Measurements from ENCODE around the gene ROS1.
A peak's percentile ranks its signal among the peaks of the same experiment; 100 is the strongest.

The ROS1 gene

DNA sequence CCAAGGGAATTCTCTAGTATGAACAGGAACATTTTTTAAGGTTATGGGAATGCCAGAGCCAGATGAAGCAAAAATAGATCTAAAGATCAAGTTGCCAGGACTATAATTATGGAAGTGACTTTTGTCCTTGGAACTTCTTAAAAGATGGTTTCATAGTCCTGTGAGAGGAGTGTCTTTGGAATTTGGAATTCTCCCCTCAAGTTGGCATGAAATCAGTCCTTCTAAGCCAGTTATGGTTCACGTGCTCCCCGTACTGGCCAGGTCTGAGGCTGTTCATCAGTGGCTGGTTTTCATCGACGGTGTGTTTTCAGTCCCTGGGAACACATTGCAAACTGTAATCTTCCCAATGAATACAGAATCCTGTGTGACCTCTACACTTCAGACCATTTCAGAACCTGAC is 97.2 kb downstream of the ROS1 start:
- no peak overlapping the region for H3K27ac ChIP-seq
- TF ChIP-seq, protein P1, sequence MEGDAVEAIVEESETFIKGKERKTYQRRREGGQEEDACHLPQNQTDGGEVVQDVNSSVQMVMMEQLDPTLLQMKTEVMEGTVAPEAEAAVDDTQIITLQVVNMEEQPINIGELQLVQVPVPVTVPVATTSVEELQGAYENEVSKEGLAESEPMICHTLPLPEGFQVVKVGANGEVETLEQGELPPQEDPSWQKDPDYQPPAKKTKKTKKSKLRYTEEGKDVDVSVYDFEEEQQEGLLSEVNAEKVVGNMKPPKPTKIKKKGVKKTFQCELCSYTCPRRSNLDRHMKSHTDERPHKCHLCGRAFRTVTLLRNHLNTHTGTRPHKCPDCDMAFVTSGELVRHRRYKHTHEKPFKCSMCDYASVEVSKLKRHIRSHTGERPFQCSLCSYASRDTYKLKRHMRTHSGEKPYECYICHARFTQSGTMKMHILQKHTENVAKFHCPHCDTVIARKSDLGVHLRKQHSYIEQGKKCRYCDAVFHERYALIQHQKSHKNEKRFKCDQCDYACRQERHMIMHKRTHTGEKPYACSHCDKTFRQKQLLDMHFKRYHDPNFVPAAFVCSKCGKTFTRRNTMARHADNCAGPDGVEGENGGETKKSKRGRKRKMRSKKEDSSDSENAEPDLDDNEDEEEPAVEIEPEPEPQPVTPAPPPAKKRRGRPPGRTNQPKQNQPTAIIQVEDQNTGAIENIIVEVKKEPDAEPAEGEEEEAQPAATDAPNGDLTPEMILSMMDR (conservative IDR thresholded peaks at IDR 0.05) = no peak

DNA sequence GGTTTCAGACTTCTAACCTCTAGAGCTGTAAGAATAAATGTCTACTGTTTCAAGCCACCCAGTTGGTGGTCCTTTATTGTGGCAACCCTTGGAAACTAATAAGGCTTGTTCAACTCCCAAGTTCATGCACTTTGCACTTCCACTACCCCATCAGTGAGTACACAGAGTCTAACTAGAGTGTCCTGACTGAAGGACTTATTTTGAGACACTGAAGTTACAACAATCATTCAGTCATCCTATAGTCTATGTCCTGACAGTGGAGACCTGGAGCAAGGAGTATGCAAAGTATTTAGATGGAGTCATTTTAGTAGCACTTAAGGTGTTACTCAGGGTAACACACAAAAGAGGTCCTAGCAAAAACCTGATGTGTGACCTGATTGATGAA is 97.7 kb downstream of the ROS1 start:
- TF ChIP-seq, protein P1 (conservative IDR thresholded peaks at IDR 0.05) = no peak

DNA sequence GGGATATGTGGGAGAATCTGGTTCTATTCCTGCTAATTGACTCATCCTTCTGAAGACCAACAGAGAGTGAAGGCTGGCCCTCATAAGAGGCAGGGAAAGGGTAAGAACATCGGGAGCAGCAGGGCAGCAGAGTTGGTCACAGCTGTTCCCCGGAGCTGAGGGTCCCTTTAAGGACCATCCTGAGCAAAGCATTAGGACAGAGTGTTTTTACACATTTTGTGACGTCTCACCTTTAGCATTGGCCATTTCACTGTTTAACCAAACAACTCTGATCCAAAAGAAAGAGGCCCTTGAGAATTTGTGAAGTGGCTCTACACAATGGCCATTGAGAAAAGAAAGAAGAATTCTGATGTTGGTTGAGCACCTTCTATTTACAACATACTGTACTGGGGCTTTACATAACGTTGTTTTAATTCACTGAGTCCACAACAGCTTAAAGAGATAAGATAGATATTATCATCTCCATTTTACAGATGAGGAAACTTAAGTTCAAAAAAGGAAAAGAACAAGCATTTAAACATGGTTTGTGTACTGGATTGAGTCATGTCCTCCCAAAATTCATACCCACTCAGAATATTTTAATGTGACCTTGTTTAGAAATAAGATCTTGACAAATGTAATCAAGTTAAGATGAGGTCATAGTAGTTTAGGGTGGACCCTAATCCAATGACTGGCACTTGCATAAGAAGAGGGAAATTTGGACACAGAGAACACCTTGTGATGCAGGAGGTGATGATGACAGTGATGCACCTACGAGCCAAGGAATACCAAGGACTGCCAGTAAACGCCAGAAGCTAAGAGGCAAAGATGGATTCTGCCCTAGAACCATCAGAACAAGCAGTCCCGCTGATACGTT is 98.4 kb downstream of the ROS1 start:
- no peak overlapping the region for H3K27ac ChIP-seq
- TF ChIP-seq, protein P1 (conservative IDR thresholded peaks at IDR 0.05) = no peak

More for the DNA sequence above, 97.7 kb downstream of the ROS1 start:
- no peak overlapping the region for H3K27ac ChIP-seq

DNA sequence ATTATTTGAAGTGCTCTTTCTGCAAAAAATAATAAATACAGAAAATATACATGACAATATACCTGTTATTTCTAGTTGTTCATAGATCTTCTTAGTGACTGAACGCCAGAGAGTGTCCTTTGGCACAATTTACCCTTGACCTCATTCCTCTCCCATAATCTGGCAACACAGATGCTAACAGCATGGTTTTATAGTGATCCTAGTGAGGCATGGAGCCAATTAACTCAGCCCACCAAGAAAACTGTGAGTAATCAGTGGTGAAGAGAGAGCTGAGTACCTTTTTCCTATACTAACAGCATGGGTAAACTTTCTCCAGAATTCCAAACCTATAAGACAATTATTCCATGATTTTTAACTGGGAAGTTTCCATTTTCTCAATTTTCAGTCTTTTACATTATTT is 99.3 kb downstream of the ROS1 start:
- TF ChIP-seq, protein P1 (conservative IDR thresholded peaks at IDR 0.05) = no peak
- no peak overlapping the region for H3K27ac ChIP-seq

DNA sequence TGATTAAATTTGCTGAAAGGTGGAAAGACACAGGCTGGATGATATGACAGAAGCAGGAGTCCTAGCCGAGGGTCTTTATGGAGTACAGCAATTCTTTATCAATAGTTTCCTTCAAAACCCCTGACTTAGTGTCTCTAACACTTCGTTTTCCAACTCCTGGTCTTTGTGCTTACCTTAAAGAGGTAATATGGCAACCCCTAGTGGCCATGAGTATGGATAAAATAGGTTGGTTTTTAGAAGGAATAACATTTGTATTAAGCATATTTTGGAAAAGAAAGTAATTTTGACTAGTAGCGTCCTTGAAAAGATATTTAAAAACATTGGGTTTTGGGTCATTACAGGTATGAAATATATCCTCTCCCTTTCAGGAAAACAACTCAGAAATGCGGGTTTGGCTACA is 108.5 kb downstream of the ROS1 start:
- H3K27ac ChIP-seq = no peak overlapping the region
- TF ChIP-seq, protein P1 (conservative IDR thresholded peaks at IDR 0.05) = peak; percentile 68

DNA sequence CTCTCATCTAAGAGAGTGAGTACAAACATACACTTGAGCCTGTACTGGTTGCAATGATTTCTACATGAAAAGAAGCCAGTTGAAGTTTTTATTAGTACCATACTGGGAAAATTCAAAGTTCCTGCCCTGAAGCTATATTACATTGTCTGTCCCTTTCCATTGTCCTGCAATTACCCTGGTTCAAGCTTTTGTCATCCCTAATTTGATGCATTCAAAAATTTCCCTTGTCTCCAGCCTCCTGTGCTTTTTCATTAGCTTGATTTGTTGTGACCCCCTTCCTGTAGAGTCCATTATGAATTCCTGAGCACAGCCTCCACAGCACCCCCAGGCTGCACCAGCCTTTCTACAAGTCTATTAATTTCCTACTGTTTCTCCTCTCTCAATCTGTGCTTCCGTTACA is 114.0 kb downstream of the ROS1 start:
- TF ChIP-seq, protein P1 (conservative IDR thresholded peaks at IDR 0.05) = no peak
- H3K27ac ChIP-seq = no peak overlapping the region

DNA sequence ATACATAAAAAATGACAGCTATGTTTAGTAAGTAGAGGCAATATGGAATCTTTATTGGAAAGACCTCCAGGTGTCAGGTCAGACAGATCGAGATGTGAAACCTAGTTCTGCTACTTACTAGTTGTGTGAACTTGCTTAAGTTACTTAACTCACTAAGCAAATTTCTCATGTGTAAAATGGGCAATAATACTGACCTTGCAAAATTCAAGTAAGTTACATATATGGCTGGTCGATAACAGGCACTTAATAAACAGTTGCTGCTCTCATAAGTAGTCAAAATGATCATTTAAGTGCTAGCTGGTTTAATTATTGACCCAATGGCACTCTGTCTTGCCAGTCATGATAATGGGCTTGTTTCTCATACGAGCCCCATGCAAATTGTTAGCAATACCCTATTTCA is 114.4 kb downstream of the ROS1 start:
- TF ChIP-seq, protein P1 (conservative IDR thresholded peaks at IDR 0.05) = no peak

More for the DNA sequence above, 114.4 kb downstream of the ROS1 start:
- H3K27ac ChIP-seq = no peak overlapping the region
